K562 (cell line): ENCODE results near the gene EML1.

Experiments
- CTCFL ChIP-seq: IDR thresholded peaks from 2 replicates; pipeline ENCODE4 v1.6.1; 2011; ENCODE audit warnings: borderline replicate concordance, low read depth, mild to moderate bottlenecking, moderate library complexity, low read length; ENCODE audit not compliant: insufficient read depth, poor library complexity, severe bottlenecking
- EZH2 ChIP-seq: IDR thresholded peaks from 2 replicates; pipeline ENCODE4 v1.6.1; 2012; ENCODE audit warnings: low read depth, mild to moderate bottlenecking, inconsistent platforms, low read length, borderline replicate concordance
- MLLT1 ChIP-seq, 2 experiments: fragments of 450-650 bp; IDR thresholded peaks; 2 replicates each; pipeline ENCODE4 v1.6.1; 2016
- POLR2A ChIP-seq: fragments of 450-650 bp; conservative IDR thresholded peaks from 2 replicates; pipeline ENCODE4 v1.6.1; 2016
- TOE1 ChIP-seq, 2 experiments: fragments of 450-650 bp in 1 of 2; sonication (generic) in 1 of 2; formaldehyde crosslinking in 1 of 2; IDR thresholded peaks; 2 replicates each; pipeline versions ENCODE4 v1.7.1 to v1.8.0; 2016 to 2022; ENCODE audit warnings: borderline replicate concordance in 2 of 2, mild to moderate bottlenecking in 2 of 2, antibody characterized with exemption in 1 of 2, inconsistent platforms in 1 of 2, low read depth in 1 of 2, missing genetic modification reagents in 1 of 2, moderate library complexity in 1 of 2

GRCh38 chr14:99803106-99803775 lies 10.0 kb downstream of the EML1 start:
- TF ChIP-seq EZH2 = no peak
- TF ChIP-seq POLR2A = no peak
- TF ChIP-seq CTCFL = no peak
- TF ChIP-seq TOE1 (IDR thresholded peaks at IDR 0.05; ENCODE audit: borderline replicate concordance) = no peak
- no peak for TF ChIP-seq TOE1 (CRISPR knock-in tag; IDR thresholded peaks at IDR 0.05; ENCODE audit: borderline replicate concordance, low read depth)
- TF ChIP-seq MLLT1 (IDR thresholded peaks at IDR 0.05) = no peak
